OCI-LY7 (cell line): Measurements from ENCODE around the gene CXorf65.

ENCODE experiments used
- EZH2phosphoT487 ChIP-seq: fragments of 200-600 bp; sonication (generic); IDR thresholded peaks from 2 replicates; pipeline ENCODE4 v1.6.1; 2018; ENCODE audit warnings: low read depth, borderline replicate concordance, mild to moderate bottlenecking, mixed run types, antibody characterized with exemption, low read length, moderate library complexity, mixed read lengths
- TF ChIP-seq, protein P1 (sequence below): fragments of 200-600 bp; sonication (generic); conservative IDR thresholded peaks from 2 replicates; pipeline ENCODE4 v1.5.1; 2014; ENCODE audit warnings: mild to moderate bottlenecking, antibody characterized with exemption, low read length, moderate library complexity, mixed read lengths

DNA sequence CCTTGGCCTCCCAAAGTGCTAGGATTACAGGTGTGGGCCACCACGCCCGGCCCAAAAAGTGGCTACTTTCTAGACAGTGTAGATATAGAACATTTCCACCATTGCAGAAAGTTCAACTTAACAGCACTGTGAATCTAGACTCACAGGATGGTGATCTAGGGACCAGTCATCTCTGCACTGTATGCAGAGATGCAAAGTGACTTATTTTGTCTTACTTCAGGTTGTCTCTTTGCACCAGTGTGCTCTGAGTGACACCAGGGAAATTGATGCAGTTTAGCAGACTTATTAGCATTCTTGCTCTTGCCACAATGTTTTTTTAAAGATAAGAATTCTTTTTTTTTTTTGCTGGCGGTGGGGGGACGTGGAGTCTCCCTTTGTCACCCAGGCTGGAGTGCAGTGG lies 23.7 kb downstream of the CXorf65 start:
- TF ChIP-seq, protein P1, sequence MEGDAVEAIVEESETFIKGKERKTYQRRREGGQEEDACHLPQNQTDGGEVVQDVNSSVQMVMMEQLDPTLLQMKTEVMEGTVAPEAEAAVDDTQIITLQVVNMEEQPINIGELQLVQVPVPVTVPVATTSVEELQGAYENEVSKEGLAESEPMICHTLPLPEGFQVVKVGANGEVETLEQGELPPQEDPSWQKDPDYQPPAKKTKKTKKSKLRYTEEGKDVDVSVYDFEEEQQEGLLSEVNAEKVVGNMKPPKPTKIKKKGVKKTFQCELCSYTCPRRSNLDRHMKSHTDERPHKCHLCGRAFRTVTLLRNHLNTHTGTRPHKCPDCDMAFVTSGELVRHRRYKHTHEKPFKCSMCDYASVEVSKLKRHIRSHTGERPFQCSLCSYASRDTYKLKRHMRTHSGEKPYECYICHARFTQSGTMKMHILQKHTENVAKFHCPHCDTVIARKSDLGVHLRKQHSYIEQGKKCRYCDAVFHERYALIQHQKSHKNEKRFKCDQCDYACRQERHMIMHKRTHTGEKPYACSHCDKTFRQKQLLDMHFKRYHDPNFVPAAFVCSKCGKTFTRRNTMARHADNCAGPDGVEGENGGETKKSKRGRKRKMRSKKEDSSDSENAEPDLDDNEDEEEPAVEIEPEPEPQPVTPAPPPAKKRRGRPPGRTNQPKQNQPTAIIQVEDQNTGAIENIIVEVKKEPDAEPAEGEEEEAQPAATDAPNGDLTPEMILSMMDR: no peak
- no peak for TF ChIP-seq EZH2phosphoT487
